DND-41 (cell line): ENCODE measurements around the gene CDK9.

Source experiments
- EZH2 ChIP-seq: IDR thresholded peaks from 3 replicates; pipeline ENCODE4 v1.6.1; 2012; ENCODE audit warnings: borderline replicate concordance, low read depth, mild to moderate bottlenecking, moderate library complexity, low read length, inconsistent platforms; ENCODE audit not compliant: severe bottlenecking
- TF ChIP-seq, protein P1 (sequence below): IDR thresholded peaks from 2 replicates; pipeline ENCODE4 v1.5.1; 2012; ENCODE audit warnings: borderline replicate concordance, low read length, moderate library complexity, mild to moderate bottlenecking; ENCODE audit not compliant: poor library complexity, severe bottlenecking; ENCODE audit errors: extremely low read depth

DNA sequence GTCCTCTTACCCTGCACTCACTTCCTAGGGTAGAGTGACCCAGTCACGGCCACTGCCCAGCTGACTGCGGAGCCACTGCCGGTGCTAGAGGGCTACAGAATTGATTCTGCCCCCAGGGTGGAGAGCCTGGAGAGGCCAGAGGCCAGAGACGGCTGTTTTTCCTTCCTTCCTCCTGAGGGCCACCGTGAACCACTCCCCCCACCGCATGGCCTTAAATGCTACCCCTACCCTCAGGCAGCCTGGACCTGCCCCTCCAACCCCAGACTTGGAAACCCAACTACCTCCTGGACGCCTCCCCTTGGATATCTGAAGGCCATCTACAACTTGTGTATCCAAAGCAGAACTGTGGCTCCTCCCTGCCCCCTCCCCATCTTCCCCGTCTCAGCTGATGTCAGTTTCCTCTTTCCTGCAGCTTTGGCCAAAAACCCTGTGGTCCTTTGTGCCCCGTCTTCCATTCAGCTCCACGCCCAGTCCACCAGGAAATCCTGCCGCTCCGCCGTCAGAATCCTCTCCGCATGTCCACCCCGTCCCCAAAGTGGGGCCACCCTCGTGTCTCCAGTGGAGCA, 23.6 kb upstream of the CDK9 start:
- TF ChIP-seq, protein P1, sequence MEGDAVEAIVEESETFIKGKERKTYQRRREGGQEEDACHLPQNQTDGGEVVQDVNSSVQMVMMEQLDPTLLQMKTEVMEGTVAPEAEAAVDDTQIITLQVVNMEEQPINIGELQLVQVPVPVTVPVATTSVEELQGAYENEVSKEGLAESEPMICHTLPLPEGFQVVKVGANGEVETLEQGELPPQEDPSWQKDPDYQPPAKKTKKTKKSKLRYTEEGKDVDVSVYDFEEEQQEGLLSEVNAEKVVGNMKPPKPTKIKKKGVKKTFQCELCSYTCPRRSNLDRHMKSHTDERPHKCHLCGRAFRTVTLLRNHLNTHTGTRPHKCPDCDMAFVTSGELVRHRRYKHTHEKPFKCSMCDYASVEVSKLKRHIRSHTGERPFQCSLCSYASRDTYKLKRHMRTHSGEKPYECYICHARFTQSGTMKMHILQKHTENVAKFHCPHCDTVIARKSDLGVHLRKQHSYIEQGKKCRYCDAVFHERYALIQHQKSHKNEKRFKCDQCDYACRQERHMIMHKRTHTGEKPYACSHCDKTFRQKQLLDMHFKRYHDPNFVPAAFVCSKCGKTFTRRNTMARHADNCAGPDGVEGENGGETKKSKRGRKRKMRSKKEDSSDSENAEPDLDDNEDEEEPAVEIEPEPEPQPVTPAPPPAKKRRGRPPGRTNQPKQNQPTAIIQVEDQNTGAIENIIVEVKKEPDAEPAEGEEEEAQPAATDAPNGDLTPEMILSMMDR: no peak
- no peak for TF ChIP-seq EZH2
